Prostate gland (tissue), 2 donors: ENCODE data around the gene PRAC1.

Source experiments
- POLR2A ChIP-seq: fragments of 450-650 bp; IDR thresholded peaks from one replicate; pipeline ENCODE4 v1.6.1; 2016; ENCODE audit warnings: antibody characterized with exemption, mild to moderate bottlenecking
- TF ChIP-seq, protein P1 (sequence below), 4 experiments: fragments of 200-600 bp in 2 of 4; fragments of 450-650 bp in 2 of 4; sonication (generic) in 2 of 4; IDR thresholded peaks; 1 replicate in 3 of 4; 2 replicates in 1 of 4; pipeline ENCODE4 v1.5.1; 2016 to 2019; ENCODE audit warnings: antibody characterized with exemption in 4 of 4, mild to moderate bottlenecking in 2 of 4, moderate library complexity in 2 of 4

DNA sequence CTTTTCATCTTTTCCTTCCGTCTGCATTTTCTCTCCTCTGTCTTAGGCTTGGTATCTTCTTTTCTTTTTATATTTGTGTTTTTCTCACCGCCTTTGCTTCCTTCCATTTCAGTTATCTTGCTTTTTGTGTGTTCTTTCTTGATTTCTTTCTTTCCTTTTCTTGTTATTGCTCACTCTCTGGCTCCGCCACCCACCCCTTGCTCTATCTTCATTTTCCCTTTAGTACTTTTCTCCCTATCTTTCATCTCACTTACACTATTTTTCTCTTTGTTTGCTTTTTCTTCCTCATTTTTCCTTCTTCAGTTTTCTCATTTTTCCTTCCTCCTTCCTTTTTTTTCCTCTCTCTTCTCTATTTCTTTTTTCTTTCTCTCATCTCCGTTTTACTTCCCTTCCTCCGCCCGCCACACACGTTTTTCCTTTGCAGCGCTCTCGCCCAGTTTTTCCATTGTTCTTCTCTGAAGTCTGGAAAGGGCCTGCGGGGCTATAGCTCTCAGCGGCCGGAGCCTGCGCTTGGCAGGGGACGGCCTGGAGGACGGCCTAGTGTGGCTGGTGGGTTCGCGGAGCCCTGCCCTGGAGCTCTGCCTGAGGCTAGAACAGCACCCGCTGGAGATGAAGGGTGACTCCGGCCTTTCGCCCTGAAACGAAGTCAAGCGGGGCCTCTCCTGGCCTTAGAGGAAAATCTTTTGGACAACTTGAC is 11.5 kb upstream of the PRAC1 start:
- TF ChIP-seq POLR2A, result no peak
- TF ChIP-seq, protein P1, sequence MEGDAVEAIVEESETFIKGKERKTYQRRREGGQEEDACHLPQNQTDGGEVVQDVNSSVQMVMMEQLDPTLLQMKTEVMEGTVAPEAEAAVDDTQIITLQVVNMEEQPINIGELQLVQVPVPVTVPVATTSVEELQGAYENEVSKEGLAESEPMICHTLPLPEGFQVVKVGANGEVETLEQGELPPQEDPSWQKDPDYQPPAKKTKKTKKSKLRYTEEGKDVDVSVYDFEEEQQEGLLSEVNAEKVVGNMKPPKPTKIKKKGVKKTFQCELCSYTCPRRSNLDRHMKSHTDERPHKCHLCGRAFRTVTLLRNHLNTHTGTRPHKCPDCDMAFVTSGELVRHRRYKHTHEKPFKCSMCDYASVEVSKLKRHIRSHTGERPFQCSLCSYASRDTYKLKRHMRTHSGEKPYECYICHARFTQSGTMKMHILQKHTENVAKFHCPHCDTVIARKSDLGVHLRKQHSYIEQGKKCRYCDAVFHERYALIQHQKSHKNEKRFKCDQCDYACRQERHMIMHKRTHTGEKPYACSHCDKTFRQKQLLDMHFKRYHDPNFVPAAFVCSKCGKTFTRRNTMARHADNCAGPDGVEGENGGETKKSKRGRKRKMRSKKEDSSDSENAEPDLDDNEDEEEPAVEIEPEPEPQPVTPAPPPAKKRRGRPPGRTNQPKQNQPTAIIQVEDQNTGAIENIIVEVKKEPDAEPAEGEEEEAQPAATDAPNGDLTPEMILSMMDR (IDR thresholded peaks at IDR 0.05), result no peak
